EH (cell line): ENCODE data around the gene FYN.

Experiments used
- DNase-seq: peaks from one replicate; pipeline ENCODE4 v3.0.0-alpha.2; 2015; ENCODE audit warnings: low read depth

The FYN gene

GRCh38 chr6:111625461-111626391 is 247.5 kb downstream of the FYN start:
- DNase-seq = peak; percentile 73

DNA sequence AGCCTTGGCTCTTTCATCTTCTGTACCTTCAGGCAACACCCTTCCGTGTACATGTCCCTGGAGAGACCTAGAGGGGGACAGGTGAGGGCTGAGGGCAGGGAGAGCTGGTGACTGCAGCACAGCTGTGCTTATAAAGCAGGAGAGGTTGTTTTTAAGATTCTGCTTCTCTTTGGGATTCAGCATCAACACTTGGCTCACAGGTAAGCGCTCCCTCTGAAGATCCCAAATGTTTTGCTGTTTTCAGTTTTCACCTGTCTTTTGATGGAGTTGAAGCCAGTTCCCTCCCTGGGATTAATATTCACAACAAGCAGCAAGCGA is 248.2 kb downstream of the FYN start:
- no peak for DNase-seq

GRCh38 chr6:111624401-111625098 is 248.7 kb downstream of the FYN start:
- peak; percentile 54 for DNase-seq

DNA sequence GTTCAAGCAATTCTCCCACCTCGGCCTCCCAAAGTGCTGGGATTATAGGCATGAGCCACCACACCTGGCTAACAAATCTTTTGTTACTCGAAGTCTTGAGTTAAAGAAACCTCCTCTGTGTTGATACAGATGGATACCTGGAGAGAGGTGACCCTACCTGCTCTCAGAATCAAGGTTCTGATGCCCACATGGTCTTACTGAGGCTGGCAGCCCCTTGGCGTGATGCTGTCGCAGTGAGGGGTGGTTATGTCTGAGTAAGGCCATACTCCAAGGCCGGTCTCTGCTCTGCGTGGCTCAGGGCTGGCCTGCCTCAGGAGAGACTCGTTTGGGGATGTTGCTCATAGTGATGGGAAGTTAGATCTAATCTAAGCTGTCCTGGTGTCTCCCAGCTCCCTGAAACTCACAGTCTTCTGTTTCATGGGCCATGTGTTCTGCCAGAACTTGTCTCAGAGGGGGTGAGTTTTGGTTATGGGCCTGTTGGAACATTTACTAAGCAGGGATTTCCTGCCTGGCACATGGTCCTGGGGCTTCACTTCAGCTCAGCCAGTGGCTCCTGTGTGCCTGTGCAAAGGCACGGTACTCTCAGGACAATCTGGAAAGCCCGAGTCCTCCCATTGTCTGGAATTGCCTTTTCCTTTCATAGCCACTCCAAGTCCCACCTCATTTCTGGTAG is 250.1 kb downstream of the FYN start:
- DNase-seq = no peak

GRCh38 chr6:111620169-111620568 is 253.1 kb downstream of the FYN start:
- DNase-seq = no peak

- no peak for DNase-seq
Measured at GRCh38 chr6:111618407-111618806, 254.8 kb downstream of the FYN start.

GRCh38 chr6:111617149-111617548 is 256.1 kb downstream of the FYN start:
- no peak for DNase-seq

DNA sequence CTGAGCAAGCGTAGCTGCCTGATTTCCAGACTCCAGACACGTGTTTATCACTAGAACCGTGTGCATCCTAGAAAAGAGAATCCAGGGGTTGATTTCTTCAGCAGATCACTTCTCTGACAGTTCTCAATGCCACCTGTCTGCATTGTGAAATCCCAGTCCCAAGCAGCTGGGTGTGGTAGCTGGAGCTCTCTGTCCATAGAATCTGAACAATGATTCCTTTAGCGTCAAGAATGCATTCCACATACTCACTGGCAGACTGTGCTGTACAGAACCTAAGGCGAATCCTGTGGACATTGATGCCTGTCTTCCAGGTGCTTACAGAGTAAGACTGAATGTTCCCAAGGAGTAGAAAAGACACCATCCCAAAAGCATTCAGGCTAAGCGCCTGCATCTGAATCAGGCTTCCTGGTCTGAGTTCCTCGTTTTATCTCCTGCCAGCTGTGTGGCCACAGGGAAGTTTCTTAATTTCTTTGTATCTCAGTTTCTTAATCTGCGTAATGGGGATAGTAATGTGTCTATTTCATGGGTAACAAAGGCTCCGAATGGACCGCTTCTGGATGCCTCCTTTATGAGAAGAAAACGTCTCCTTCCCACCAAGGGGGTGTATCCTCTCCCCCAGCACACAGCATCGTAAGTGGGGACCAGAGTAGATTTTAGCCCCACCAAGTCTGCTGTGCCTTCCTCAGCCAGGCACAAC is 257.2 kb downstream of the FYN start:
- no peak for DNase-seq

- no peak for DNase-seq
Measured at GRCh38 chr6:111614833-111615582, 258.2 kb downstream of the FYN start.

GRCh38 chr6:111612379-111612778 is 260.9 kb downstream of the FYN start:
- no peak for DNase-seq

DNA sequence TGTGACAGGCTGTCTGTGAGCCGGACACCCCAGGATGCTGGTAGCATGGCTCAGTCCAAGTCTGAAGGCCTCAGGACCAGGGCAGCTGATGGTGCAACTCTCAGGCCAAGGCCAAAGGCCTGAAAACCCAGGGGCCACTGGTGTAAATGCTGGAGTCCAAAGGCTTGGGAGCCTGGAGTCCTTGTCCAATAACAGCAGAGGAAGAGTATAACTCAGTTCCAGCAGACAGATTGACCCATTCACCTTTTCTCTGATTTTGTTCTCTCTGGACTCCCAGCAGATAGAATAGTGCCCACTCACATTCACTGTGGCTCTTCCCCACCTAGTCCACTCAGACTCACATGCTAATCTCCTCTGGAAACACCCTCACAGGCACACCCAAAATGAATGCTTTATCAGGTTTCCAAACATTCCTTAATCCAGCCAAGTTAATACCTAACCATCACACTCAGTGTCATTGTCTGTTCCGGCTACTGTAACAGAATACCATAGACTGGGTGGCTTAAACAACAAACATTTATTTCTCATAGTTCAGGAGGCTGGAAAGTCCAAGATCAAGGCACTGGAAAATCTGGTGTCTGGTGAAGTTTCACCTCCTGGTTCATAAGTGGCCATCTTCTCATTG is 262.6 kb downstream of the FYN start:
- no peak for DNase-seq
